Ovary (tissue), 3 donors: ENCODE measurements around the gene LCMT2.

ENCODE experiments used
- EP300 ChIP-seq: sonication (generic); formaldehyde crosslinking; IDR thresholded peaks from one replicate; pipeline ENCODE4 v1.6.1; 2017; ENCODE audit warnings: antibody characterized with exemption
- POLR2A ChIP-seq: fragments of 450-650 bp; IDR thresholded peaks from one replicate; pipeline ENCODE4 v1.6.1; 2017; ENCODE audit warnings: antibody characterized with exemption, mild to moderate bottlenecking, moderate library complexity
- TF ChIP-seq, protein P1 (sequence below), 3 donors: fragments of 450-650 bp in 2 of 3; fragments of 200-600 bp in 1 of 3; IDR thresholded peaks; one replicate each; pipeline versions ENCODE4 v1.5.1 to v1.8.0; 2016 to 2022; ENCODE audit warnings: antibody characterized with exemption in 3 of 3, mild to moderate bottlenecking in 1 of 3
- donor health status: DM: no; HTN: no; CAD: no.

- no peak for TF ChIP-seq EP300
- TF ChIP-seq, protein P1, sequence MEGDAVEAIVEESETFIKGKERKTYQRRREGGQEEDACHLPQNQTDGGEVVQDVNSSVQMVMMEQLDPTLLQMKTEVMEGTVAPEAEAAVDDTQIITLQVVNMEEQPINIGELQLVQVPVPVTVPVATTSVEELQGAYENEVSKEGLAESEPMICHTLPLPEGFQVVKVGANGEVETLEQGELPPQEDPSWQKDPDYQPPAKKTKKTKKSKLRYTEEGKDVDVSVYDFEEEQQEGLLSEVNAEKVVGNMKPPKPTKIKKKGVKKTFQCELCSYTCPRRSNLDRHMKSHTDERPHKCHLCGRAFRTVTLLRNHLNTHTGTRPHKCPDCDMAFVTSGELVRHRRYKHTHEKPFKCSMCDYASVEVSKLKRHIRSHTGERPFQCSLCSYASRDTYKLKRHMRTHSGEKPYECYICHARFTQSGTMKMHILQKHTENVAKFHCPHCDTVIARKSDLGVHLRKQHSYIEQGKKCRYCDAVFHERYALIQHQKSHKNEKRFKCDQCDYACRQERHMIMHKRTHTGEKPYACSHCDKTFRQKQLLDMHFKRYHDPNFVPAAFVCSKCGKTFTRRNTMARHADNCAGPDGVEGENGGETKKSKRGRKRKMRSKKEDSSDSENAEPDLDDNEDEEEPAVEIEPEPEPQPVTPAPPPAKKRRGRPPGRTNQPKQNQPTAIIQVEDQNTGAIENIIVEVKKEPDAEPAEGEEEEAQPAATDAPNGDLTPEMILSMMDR (IDR thresholded peaks at IDR 0.05), result no peak
- TF ChIP-seq POLR2A, result no peak
Measured at GRCh38 chr15:43286074-43286473, 44.3 kb downstream of the LCMT2 start.
